Measurements from ENCODE around the gene SALL3.

DNA sequence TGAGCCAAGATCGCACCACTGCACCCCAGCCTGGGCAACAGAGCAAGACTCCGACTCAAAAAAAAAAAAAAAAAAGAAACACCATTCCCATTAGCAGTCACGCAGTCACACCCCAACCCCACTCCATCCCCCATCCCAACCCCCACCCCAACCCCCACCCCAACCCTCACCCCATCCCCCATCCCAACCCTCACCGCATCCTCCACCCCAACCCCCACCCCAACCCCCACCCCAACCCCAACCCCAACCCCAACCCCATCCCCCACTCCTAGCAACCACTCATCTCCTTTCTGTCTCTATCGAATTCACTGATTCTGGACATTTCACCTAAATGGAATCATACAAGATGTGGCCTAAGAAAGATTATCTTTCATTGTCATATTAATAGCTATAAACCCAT is 63.7 kb downstream of the SALL3 start:
- TF ChIP-seq, protein P1, sequence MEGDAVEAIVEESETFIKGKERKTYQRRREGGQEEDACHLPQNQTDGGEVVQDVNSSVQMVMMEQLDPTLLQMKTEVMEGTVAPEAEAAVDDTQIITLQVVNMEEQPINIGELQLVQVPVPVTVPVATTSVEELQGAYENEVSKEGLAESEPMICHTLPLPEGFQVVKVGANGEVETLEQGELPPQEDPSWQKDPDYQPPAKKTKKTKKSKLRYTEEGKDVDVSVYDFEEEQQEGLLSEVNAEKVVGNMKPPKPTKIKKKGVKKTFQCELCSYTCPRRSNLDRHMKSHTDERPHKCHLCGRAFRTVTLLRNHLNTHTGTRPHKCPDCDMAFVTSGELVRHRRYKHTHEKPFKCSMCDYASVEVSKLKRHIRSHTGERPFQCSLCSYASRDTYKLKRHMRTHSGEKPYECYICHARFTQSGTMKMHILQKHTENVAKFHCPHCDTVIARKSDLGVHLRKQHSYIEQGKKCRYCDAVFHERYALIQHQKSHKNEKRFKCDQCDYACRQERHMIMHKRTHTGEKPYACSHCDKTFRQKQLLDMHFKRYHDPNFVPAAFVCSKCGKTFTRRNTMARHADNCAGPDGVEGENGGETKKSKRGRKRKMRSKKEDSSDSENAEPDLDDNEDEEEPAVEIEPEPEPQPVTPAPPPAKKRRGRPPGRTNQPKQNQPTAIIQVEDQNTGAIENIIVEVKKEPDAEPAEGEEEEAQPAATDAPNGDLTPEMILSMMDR (IDR thresholded peaks at IDR 0.05; ENCODE audit: low read length), result no peak
- no peak for TF ChIP-seq EZH2 (optimal IDR thresholded peaks at IDR 0.05; ENCODE audit: low read depth, low read length)
